NCI-H2081 (cell line): ENCODE measurements around the gene ST6GAL1.
"Not testable (repeated sequence)": the region's sequence is repeated elsewhere in the genome, so short reads cannot be mapped to it uniquely, and the experiment has no call there.

Experiments used
- DNase-seq, 2 experiments: peaks; one replicate each; lab custom pipeline; 2025; lab: John Stamatoyannopoulos, UW

Gene ST6GAL1

DNA sequence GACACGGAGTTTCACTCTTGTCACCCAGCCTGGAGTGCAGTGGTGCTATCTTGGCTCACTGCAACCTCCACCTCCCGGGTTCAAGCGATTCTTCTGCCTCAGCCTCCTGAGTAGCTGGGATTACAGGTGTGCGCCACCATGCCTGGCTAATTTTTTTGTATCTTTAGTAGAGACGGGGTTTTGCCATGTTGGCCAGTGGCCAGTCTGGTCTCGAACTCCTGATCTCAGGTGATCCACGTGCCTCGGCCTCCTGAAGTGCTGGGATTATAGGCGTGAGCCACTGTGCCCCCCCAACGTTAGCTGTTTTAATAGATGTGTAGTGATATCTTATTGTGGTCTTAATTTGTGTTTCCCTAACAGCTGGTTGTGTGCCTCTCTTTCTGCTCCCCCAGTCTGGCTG lies 40.8 kb downstream of the ST6GAL1 start:
- DNase-seq: not testable (repeated sequence)

DNA sequence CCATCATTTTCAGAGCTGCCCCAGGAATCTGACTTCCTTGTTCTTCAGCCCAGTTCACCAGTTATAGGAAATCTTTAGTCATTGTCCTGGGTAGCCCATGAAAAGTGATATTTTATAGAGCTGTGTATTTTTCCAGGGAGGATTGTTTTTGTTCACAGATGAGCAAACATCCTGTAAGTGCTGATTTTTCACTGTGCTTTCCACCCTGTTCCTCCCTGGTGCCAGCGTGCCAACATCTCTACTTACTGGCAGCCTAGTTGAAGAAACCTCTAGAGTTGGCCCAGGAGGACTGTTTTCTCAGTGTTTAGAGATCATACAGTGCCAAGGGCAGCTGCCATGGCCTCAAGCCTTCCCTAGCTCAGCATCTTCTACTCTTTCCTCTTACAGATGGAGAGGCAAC lies 41.3 kb downstream of the ST6GAL1 start:
- DNase-seq: no peak

DNA sequence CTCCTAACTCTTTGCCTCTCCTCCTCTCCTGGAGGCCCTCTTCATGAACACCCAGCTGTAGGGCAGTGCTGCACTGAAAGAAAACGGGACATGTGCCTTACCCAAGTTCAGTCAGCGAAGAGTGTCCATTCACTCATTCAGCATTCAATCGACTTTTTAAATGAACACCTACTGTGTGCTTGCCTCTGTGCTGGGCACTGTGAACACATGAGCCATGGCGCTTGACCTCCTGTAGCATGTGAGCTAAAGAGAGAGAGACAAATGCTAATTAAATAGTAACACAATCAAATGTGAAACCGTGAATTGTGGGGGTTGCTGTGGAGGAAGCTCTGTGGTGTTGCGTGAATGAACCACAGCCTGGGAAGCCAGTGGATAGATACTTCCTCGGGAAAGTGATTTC lies 43.4 kb downstream of the ST6GAL1 start:
- no peak for DNase-seq

DNA sequence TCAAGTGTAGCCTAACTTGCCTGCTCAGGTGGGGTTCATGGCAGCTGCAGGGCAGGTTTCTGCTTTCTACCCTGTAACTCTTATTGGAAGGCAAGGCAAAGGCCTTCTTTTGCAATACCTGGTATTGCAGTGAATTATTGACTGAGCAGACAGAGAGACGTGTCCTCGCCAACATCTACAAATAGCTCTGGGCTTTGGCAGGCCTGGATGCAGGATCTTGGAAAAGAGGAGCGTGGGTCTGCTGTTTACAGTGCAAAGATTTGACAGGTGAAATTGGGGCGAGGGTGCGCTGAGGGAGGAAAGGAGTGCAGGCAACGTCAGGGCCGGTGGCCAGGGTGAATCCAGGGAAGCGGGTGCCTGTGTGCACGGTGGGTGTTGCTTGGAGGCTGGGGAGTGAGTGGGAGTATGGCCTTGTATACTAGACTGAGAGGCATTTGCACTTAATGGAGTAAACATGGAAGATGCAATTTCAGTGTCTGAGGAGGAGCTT lies 44.5 kb downstream of the ST6GAL1 start:
- DNase-seq: no peak

DNA sequence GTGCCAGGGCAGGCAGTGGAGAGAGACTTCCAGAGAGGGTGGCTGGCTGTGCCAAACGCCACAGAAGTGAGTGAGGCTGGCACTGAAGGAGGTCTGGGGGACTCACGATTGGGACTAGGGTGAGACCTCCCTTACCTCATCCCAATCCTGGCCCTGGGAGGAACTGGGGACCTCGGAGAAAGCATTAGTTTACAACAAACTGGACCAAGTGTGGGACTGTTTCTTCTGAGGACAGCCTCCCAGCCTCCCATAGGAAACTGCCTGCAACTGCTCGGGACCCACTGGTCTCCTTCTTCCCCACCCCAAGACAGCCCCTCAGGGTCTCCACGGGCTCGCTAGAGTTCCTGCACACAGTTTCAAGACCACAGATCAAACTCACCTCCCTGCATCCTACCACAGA lies 45.4 kb downstream of the ST6GAL1 start:
- DNase-seq: no peak

DNA sequence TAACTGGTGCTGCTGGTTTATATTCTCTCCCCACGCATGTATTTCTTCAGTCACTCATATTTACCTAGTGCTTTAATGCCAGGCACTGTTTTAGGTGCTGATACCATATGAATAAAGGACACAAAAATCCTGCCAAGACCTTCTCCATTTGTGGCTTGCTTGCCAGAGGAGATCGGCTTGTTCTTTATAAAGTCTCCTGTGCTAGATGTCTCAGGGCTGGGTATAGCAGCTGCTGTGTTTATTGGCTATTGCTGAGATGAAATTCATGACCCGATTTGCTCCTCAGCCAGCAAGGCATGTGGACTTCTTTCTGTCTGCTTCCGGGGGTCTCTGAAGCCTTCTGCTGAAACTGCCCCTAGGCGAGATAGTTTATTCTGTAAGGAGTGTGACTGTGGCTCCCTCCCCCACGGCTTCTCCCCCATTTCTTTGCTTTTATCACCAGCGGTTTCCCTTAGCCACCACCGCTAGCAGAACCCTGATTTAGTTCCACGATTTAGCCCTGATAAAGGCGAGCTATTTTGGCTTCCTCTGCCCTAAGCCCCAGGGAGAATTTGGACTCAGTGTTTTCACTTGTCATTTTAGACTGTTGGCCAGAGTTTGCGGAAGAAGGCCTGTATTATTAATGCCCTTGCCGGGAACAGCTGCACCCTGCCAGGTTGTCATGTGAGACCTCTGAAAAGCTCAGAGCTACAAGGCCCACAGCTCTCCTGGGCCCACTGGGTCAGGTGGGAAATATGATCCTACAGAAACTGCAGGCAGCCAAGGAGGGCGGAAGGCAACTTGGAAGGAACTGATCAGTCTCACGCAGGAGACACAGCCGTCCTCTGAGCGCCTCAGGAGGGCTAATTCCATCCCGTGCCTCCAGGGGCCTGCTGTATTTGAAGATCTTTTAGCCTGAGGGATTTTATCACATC lies 46.8 kb downstream of the ST6GAL1 start:
- peak in 1 of 2 experiments; percentile 3 for DNase-seq

DNA sequence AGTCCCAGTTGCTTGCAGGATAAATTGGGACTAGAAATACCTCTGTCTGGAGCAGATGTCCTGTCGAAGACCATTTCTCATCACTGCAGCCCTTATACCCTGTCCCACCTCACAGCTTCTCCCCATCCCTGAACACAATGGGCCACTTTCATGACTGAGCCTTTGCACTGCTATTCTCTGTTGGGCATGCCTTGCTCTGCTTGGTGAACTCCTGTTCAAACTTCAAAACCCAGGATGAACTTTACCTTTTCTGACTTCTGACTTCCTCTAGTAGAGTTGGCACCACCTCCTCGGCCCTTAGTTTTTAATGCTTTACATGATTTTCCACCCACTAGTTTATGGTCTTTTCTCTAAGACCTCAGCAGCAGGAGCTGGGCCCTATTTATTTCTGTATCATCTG lies 48.4 kb downstream of the ST6GAL1 start:
- no peak for DNase-seq

DNA sequence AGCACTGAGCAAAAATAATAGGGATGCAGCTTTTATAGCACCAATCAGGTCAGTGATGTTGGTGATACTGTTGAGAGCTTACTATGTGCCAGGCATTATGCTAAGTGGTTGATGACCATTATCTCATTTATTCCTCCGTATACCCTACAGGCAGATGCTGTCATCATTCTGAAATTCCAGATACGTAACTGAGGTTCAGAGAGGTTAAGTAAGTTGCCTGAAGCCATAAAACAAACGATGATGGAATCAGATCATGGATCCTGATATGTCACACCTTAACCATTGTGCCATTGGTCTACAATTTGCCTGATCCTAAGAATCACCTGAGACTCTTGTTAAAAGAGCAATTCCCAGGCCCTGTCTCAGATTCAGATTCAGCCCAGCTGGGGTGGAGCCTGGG lies 49.5 kb downstream of the ST6GAL1 start:
- no peak for DNase-seq

DNA sequence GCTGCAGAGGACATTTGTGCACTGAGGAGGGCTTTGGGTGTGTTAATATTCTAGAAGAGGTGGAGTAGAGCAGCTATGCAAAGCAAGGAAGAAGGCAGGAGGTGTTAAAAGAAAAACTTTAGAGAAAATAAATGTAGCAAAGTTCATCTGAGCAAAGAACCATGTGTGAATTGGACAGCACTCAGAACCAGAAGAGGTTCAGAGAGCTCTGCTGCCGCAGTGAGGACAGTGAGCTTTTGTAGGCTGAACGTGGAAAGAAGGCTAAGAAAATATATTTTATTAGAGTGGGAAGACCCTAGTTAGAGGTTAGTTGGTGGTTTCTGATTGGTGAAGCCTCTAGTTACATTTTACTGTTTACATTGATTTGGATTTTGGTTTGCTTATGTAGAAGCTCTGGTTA lies 50.7 kb downstream of the ST6GAL1 start:
- no peak for DNase-seq

DNA sequence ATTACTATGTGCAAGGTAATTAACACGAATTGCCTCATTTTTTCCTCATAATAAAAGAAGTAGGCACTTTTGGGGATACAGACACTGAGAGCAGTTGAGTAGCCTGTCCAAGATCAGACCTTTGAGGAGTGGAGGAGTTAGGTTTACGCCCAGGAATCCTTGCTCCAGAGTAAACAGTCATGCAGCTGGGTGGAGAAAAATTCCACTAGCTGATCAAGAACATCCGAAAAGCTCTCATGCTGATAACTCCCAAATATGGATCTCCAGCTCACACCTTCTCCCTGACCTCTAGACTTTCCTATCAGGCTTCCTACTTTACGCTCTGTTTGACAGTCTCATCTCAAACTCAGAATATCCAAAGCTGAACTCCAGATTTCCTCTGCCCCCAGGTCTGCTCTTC lies 53.3 kb downstream of the ST6GAL1 start:
- no peak for DNase-seq

DNA sequence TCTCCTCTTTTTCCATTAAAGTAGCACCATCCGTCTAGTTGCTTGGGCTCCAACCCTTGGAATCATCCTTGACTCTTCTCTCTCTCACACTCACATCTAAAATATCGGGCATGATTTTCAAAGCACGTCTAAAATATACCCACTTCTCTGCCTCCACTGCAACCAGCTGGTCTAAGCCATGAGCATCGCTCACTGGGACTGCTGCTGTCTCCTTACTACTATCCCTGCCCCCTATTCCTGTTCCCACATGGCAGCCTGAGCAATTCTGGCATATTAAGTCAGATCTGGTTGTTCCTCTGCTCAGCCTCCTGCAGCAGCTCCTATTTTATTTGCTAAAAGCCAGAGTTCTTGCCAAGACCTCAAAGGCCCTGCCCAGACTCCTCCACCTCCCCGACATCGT lies 53.7 kb downstream of the ST6GAL1 start:
- no peak for DNase-seq

DNA sequence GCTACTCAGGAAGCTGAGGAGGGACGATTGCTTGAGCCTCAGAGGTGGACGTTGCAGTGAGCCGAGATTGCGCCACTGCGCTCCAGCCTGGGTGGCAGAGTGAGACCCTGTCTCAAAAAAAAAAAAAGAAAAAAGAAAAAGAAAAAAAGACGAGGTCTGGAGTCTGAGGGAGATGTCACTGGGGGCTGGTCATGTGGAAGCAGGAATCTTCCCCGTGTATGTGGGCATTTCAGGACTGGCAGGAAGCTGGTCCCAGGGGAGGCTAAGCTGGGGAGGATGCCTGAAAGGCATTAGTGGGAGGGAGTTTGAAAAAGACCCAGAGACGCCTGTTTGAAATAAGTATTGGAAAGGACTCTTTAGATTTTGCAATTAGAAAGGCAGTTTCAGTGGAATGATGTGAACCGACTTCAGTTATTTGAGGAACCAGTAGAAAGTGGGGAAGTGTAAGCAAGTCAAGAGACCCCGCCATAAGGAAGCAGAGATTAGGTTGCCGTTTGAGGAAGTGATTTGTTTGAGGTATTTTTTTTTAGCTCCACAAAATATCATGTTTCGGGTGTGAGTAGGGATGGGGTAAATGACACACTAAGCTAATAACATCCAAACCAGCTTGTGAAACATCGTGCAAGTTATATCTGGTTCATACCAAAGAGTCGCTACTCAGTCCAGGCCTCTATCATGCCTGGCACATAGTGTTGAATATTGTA lies 55.5 kb downstream of the ST6GAL1 start:
- no peak for DNase-seq

DNA sequence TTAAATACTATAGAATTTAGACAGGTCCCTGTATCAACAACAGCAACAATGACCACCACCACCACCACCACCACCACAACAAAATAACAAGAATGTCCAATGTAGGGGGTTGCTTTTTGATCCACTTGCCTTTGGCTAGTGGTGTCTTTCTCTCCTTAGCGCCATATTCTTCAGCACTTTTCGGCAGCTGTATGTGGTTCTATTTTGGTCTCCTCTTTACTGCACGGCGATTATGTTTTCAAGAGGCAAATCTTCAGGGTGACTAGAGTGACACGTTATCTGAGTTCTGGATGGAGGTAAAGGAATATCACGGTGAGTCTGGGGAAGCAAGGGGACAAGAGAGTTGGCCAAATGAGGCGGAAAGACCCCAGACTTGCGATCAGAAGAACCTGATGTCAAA lies 56.1 kb downstream of the ST6GAL1 start:
- no peak for DNase-seq

DNA sequence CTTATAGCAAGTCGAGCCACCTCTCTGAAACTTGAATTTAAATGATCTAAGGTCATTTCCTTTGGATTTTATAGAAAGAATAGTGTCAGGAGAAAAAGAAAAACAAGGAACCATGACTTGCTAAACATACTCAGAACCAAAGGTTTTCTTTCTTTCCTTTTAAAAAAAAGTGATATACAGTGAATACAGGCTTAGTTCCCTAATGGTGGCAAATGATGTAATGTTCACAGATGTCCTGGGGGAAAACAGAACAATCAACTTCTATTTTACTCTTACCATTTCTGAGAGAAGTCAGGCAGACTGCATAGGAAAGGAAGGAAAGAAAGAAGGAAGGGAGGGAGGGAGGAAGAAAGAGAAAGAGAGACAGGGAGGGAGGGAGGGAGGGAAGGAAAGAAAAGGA lies 56.5 kb downstream of the ST6GAL1 start:
- no peak for DNase-seq

DNA sequence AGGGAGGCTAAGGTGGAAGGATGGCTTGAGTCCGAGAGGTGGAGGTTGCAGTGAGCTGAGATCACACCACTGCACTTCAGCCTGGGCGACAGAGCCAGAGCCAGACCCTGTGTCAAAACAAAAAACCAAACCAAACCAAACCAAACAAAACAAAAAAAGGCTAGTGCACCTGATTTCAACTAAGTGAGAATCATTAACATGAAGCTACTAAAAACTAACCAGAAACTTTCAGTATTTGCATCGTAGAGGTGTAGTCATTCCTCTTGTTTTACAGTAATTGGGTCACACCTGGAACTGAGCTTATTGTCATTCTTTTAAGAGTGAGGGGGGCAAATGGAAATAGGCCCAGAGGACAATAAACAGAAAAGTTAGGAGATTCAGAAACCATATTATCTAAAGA lies 58.5 kb downstream of the ST6GAL1 start:
- DNase-seq: no peak

DNA sequence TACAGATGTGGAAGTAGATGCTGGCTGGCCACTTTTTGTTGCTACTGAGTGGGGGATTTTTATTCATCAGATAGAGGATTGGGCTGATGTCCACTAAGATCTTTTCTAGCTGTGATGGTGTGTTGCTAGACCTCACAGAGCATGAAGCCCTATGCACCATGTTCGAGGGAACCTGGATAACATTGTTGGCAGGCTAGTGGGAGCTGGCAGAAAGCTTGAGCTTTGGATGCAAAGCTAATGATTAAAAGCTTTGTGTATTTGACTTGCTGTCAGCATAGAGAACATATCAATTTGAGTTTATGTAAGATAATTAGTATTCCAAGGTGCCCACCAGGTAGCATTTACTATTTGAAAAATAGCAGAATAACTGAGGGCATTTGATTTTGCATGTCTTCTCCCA lies 59.1 kb downstream of the ST6GAL1 start:
- DNase-seq: no peak

DNA sequence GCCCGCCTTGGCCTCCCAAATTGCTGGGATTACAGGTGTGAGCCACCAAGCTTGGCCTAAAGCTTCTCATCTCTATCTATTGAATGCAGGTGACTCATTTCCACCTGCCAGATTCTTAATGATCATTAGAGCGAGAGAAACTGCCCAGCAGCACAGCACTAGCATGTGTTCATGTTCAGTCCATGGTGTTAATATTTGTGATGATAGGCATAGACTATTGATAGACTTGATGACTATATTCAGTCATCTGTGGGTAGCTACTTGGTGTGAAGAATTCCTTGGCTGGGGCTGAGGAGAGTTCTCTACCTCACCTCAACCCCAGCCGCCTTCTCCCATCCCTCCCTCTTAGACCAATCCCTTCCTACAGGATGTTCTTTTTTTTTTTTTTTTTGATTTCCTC lies 60.0 kb downstream of the ST6GAL1 start:
- no peak for DNase-seq

DNA sequence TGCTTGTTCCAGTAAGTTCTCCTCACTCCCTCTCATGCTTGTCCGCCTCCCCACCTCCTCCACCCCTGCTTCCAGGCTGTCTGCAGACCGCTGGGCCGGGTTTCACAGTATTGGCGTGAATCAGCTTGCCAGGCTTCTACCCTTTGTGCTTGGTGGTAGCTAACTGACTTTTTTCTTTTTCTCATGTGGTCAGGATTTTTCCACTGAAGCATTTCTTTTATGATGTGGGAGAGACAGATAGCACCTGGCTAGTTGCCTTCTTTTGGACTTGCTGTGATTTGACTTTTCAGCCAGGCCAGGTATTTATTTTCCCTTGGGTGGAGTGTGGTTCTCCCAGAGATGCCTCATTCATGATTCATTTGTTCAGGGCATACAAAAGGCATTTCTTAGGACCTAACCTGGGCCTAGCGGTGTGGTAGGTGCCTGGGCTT lies 60.6 kb downstream of the ST6GAL1 start:
- DNase-seq: no peak

DNA sequence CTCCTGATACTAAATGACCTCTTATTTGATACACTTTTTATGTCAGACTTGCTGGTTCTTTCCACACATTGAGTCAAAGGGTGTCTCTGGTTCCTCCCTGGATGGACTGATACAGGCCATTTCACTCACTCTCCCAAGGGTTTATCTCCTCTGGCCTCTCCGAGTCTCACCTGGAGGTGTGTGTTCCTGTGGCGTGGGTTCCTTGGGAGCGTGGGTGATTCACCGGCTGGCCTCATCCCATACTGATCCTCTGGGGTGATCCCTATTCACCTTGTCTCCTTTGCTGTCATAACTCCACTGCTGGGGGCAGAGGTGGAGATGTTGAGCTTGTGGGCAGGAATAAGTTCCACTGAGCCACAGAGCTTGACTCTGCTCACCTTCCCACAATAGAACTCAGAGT lies 61.1 kb downstream of the ST6GAL1 start:
- no peak for DNase-seq

DNA sequence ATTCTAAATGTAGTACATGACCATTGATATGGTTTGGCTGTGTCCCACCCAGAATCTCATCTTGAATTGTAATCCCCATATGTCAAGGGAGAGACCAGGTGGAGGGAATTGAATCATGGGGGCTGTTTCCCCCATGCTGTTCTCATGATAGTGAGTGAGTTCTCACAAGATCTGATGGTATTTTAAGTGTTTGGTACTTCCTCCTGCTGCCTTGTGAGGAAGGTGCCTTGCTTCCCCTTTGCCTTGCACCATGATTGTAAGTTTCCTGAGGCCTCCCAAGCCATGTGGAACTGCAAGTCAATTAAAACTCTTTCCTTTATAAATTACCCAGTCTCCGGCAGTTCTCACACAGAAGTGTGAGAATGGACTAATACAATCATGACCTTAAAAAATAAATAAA lies 61.8 kb downstream of the ST6GAL1 start:
- not testable (repeated sequence) for DNase-seq

DNA sequence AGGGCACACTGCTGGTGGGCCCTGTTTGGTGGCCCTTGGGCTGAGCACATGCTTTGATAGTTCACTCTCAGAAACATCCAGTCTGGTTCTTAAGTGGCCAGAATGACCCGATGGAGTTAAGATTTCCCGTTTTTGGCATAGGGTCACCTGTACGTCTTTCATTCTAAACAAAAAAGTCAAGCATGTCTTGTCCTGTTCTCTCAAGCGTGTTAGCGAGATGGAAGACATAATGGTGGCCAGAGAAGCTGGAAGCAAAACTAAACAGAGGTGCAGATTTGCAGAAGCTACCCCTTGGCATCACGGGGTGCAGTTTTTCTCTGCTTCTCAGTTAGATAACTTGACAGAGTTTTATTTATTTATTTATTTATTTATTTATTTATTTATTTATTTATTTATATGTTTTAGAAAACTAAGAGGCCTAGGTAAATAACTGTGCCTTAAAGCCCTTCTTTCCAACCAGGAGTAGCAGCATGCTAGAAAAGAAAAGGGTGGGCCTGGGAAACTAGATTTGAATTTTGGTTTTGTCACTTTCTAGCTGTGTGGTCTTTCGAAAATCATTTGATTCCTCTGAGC lies 63.0 kb downstream of the ST6GAL1 start:
- no peak for DNase-seq

DNA sequence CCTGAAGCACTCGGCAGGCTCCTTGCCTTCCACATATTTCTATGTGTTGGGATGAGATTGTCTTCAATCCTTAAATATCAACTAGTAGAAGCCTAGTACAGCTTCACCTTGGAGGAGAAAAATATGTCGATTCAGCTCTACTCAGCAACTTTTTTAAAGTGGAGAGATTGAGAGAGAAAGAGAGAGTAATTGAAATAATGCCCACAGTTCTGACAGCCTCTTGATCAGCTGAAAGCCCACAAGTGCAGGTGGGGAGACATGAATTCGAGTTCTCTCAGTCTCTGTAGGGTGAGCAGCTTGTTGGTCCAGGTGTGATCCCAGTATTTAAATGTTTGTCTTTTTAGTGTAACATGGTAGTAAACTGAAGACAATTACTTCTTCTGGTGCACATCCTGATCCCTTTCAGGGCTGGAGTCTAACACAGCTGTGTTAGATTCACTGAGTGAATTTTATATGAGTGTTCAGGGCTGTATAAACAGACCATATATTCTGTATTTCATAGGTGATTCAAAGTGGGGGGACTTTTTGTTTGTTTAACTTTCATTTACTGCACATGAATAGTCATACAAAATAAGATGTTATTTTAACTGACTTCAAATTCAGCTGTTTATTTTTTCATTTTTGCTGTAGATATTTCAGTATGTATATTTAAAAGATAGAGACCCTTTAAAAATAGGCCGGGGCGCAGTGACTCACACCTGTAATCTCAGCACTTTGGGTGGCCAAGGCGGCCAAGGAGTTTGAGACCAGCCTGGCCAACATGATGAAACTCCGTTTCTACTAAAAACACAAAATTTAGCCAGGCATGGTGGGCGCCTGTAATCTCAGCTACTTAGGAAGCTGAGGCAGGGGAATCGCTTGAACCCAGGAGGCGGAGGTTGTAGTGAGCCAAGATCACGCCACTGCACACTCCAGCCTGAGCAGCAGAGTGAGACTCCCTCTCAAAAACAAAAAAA lies 64.0 kb downstream of the ST6GAL1 start:
- DNase-seq: no peak
